Camera-type eye (tissue), 1 donor: ENCODE data around the gene FURIN. TPM values are rescaled to one million over a fixed set of nuclear protein-coding genes. Genes with fewer than 3 reads are reported as not detected.

ENCODE experiments used
- total RNA-seq: library from RNA; depleted of rRNA; stranded (reverse); fragments of >200 nt; gene quantifications from one replicate; pipeline ENCODE4 v1.2.3, GENCODE V29; 2014

Gene FURIN
- total RNA-seq, result 30.1 TPM

DNA sequence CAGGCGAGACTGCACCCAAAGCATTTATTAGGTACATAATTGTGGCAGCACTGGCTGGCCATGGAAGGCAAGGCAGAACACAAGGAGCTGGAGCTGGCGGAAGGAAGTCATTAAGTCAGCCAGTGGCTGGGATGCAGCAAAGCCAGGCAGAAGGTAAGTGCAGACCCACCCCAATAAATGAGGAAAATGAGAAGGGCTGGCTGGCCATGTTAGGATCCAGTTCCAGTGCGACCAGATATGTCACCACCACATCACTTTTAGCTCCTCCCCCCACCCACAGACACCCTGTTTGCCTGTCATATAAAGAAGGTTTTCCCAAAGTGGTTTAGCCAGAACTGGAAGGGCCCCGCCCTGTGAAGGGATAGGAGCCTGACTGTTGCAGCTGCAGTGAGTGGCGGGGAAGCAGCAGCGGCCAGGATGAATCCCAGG, at the start of gene FURIN:
FURIN (plus strand) TSS at position 328 of the 429 bp plus-strand sequence. CDS start 7,153 bp downstream, outside the sequence.

DNA sequence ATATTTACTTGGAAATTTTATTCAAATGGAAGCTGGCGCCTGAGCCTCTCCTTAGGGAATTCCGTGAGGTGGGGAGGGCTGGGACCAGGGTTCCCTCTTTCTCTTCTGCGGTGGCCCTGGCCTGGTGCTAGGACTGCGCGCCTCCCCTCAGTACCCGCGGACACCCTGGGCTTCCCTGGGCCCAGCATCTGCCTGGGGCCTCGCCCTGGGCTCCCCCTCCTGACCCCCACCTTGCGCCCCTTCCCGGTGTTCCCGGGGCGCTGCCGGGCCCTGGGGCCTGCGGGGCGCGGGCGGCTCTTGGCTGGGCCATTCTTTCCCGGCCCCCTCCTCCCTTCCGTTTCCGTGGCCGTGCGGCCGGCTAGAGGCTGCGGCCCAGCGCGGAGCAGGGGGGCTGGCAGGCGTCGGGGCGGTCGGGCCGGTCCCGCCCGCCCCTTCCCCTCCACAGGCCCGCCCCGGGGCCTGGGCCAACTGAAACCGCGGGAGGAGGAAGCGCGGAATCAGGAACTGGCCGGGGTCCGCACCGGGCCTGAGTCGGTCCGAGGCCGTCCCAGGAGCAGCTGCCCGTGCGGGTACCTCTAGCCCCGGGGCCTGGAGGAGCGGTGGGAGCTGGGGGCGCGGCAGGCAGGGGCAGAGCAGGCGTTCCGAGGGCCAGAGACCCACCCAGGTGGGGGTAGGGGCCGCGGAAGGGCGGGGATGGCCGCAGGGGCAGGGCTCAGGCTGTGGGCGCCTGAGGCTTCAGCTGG, 15.8 kb downstream of the FURIN start, which contains the start of gene FES:
FES (plus strand) TSS at position 529 of the 743 bp plus-strand sequence. CDS start 542 bp downstream, outside the sequence.

GRCh38 chr15:90902840-90903732, 34.7 kb downstream of the FURIN start, which contains the start of gene MAN2A2:
MAN2A2 (plus strand) TSS chr15:90903302; CDS start chr15:90904208, 906 bp downstream.

DNA sequence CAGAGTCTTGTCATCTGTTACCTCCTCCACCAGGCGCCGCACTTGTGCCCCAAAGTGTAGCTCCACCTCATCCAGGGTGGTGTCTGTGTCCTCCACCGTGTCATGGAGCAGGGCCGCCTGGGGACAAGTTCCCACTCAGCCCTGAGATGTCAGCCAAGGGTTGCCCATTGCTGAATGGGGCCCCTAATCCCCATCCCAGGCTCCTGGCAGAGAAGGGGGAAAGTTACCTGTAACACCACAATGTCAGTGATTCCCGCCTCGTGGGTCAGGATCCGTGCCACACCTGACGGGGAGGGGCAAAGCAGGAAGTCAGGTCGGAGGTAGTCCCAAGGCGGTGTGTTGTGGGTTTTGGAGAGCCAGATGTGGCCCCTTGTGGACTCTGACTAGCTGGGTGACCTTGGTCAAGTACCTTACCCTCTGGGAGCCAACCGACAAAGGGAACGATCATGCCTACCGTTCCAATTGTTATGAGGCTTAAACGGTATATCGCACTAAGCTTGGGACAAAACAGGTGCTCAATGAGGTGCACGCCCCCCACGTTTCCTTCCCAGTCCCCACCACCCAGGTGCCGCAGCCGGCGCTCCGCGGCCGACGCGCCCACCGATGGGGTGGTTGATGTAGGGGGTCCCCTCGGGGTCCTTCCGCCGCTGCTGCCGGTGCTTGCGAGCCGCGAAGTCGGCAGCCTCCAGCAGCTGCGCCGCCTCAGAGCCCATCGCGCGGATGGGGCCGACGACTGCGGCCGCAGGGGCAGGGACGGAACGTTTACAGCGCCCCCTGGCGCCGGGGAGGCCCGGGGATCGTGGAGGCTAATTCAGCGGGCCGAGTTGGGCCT, 63.7 kb downstream of the FURIN start, which contains the start of gene HDDC3:
HDDC3 (minus strand) TSS at position 722 of the 832 bp plus-strand sequence; CDS start at position 713, 9 bp downstream.

Other genes with a start within 250 kb of the FURIN start
- gene BLM, start 151.2 kb upstream of the FURIN start, total RNA-seq, result 5.5 TPM
- gene FES, start 15.9 kb downstream of the FURIN start, total RNA-seq, result 35.7 TPM
- 48.2 TPM for gene MAN2A2, start 34.7 kb downstream of the FURIN start, total RNA-seq
- gene HDDC3, start 64.0 kb downstream of the FURIN start, total RNA-seq, result 13.9 TPM
- gene UNC45A, start 66.7 kb downstream of the FURIN start, total RNA-seq, result 59.3 TPM
- gene RCCD1, start 86.3 kb downstream of the FURIN start, total RNA-seq, result 20.5 TPM
- 63.7 TPM for gene PRC1, start 125.9 kb downstream of the FURIN start, total RNA-seq
- gene VPS33B, start 154.0 kb downstream of the FURIN start, total RNA-seq, result 10.7 TPM
- gene SV2B, start 231.7 kb downstream of the FURIN start, total RNA-seq, result 112 TPM